Endometrium (tissue), 2 donors: ENCODE data around the gene SLC8A2.
"Not testable (repeated sequence)": the region's sequence is repeated elsewhere in the genome, so short reads cannot be mapped to it uniquely, and the experiment has no call there.

Experiments
- FAIRE-seq: peaks from 2 replicates; lab custom pipeline; 2012; peaks lifted over from hg19 to GRCh38; lab: Jason Lieb, UNC
- donor health status: control.
- donor health status: control.

The SLC8A2 gene

DNA sequence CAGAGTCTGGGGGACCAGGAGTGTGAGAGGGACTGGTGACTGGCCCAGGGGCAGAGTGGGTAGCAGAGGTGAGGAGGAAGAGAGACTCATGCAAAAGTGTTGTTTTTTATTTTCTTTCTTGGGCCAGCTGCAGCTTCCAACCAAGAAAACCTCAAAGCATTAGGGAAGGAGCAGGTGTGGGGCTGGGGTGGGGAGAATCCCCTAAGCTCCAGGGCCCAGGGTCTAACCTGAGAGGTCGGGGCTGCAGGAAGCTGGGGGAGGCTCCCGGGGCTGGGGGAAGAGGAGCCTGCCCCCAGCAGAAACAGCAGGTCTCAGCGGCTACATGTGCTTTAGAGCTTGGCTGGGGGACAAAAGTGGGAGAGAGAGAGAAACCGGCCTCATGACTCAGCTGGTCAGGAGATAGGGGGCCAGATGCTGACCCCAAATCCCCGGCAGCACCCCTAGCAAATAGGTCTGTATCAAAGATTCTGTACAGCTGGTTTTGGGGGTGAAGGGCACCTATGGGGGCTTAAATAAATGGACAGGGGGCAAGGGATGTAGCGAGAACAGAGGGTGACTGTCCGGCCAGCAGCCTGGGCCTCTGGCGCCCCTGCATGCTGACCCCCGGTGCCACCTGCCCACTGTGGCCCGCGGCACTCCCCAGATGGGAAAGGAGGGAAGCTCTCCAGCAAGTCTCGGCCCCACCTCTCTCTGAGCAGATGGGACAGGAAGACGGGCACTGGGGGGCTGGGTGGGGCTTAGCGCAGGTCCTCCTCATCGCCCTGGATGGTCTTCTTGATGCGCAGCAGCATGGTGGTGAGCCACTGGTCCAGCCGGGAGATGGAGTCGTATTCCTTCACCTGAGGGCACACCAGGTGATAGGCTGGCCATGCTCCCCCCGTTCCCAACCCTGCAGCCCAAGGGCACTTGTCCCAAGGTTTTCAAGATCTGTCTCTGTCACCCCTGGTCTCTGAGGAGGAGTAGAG, 16.1 kb upstream of the SLC8A2 start:
- FAIRE-seq = no peak

DNA sequence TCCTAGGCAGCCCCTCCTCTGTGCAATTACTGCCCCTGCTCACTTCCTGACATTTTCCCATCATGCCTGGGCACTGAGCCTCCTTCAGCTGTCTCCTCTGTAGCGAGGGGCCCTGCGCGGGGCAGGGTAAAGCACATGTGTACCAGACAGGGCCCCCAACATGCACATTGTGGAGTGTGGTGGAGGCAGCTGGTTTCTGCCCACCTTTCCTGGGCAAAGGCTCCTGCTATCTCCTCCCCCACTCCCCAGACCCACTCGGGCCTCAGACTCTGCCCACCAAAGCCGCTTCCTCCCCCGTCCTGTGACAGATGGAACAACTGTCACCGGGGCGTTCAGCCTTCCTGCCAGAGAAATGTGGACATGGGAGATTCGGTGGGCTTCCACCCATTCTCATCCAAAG, 15.2 kb upstream of the SLC8A2 start:
- no peak for FAIRE-seq

DNA sequence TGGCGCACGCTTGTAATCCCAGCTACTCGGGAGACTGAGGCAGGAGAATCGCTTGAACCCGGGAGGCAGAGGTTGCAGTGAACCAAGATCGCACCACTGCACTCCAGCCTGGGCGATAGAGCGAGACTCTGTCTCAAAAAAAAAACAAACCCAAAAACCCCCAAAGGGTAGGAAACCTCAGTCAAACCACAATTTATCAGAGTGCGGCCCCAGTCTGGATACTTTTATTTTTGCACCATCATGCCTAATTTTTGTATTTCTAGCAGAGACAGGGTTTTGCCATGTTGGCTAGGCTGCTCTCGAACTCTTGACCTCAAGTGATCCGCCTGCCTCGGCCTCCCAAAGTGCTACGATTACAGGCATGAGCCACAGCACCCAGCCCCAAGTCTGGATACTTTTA, 14.5 kb upstream of the SLC8A2 start:
- FAIRE-seq = not testable (repeated sequence)

DNA sequence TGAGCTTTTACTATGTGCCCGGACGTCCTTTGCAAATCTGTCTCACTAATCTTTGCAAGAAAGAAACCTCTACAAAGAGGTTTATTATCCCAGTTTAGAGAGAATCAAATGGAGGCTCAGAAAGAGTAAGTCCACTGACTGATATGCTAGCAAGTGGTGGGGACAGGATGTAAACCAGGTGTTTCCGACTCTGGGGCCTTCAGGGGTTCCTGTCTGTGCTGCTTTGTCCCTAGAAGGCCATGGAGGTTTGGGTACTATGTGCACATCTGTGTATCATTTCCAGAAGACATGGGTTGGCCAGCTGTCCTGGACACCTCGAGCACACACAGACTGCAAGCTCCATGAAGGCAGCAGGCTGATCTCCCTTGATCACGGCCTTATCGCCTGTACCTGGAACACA, 13.5 kb upstream of the SLC8A2 start:
- FAIRE-seq = no peak

DNA sequence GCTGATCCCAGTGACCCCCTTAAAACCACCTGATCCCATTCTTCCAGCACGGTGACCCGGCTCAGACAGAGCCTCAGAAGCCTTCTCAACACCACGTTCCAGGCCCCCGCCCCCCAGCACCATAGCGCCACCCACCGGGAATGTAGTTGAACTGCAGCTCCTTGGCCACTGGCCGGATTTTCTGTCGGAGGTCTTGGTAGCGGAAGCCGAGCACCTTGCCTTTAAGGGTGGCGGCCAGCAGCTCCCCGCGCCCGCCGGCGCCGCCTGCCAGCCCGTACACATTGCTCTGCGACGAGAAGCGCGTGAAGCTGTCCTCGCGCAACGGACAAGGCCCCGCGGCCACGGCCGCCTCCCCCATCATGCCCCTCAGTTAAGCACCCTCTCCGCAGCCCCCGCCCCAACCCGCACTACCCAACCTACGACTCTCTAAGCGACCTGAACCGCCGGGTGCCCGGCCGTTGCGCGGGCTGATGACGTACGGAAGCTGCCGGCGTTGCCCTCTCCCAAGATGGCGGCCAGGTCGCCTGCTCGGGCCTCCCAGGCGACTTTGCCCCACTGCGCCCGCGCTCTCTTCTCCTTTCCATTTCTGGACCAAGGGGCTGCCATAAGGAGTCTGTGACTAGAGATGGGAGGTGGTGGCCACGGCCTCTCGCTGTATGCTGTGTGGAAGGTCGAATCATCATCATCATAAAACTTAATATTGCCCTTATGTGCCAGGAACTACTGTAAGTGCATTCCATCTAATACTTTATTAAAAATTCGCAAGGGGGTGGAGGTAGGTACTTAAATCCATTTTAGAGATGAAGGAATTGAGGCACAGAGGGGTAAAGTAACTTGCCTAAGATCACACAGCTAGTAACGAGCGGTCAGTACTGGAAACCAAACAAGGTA, 12.4 kb upstream of the SLC8A2 start, which contains the start of gene KPTN:
Gene KPTN, minus strand, starts transcription at position 420 of the 891 bp plus-strand sequence. Its CDS starts 59 bp downstream, at position 361.
- FAIRE-seq = no peak

DNA sequence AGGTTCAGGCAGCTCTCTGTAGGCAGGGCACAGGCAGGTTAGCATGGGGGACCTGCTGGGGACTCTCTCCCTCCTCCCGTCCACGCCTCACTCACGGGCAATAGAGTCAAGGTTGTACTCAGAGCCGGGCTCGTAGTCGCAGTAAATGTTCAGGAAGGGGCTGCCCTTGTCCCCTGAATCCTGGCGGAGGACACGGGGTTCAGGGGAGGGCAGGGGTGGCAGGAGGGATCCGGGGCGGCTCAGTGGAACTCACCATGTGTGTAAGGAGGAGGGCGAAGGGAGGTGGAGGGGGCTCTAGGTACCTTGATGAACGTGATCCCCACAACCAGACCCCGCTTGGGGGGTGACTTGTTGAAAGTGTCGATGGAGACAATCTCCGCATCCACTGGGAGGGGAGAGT, 11.5 kb upstream of the SLC8A2 start:
- no peak for FAIRE-seq

DNA sequence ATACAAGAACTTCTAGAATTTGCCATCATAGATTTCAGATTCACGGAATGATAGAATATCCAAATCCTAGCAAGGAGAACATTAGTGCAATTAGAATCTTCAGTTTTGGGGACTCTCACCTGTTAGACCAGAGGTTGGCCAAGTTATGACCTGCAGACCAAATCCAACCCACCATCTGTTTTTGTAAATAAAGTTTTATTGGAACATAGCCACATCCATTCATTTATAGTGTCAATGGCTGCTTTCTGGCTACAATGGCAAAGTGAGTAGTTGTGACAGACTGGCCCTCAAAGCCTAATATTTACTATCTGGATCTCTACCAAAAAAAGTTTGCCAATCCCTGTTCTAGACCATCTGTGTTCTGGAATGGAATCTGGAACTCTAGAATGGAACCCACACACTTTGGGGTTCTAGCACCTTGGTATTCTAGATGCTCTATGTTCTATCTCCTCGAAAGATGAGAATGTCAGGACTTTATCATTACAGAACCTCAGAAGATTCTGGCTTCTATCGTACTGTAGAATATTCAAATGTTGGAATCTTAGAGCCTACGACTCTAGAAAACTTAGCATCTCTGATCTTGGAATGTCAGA, 9.9 kb upstream of the SLC8A2 start:
- FAIRE-seq = no peak

DNA sequence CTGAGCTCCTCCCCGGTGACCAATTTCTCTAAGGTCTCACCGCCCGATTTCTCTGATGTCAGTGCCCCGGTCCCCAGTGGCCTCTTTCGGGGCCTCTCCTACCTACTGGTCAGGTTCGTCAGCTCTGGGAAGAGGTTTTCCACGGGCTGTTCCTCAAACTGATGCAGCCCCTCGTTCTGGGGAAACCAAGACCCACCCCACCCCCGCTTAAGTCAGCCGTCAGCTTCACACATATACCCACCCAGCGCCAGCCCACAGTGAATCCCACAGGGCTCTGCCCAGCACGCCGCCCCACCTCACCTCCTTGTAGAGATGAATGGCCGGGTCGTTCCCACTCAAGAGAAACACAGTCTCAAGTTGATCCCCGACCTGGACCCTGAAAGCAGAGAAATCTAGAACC, 9.0 kb upstream of the SLC8A2 start:
- FAIRE-seq = no peak

DNA sequence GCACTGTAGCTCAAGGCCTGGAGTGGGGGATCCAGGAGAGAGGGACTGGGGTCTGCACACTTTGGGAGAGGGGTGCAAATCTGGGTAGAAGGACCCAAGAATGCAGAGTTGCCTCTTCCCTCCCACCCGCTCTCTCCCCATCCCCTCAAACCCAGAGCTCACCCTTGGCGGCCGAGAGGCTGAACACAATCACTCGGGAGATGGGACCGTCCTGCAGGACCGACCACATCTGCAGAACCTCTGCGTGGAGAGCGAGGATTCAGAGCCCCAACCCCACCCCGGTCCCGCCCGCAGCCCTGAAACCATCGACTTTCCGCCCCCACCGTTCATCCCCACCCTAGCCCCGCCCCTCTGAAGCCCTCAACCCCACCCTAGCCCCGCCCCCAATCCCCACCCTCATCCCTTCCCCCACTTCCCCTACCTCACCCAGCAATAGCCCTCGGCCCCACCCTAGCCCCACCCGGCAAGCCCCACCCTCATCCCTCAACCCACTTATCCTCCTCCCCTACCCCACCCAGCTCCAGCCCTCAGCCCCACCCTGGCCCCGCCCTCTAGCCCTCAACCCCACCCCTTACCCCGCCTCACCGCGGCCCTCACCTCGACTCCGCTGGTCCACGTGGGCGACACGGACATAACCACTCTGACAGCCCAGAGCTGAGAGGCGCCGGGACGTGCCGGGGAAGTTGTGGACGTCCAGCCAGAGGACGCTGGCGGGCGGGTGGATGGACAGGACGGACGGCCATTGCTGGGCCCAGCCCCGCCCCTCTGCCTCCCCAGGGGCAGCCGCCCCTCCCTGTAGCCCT, 8.2 kb upstream of the SLC8A2 start:
- no peak for FAIRE-seq

DNA sequence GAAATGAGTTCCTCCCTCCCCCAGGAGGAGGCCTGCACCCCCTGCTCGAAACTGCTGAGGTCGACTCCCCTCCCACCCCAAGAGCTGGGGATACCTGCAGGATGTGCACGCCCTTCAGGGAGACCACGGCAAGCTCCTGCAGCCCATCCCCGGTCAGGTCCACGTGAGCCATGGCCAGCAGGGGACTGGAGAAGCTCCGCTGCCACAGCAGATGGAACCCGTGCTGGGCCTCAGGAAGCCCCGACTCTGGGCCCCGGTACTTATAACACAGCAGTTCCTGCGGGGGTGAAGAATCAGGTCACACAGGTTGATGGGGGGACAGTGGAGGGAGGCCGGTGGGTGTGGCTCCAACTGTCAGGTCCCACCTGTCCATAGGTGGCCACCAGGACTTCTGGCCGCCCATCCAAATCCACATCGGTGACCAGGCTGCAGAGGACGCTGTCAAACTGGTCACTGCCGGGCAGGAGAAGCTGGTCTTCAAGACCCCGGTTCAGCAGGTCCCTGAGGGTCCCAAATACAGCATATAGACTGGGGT, 4.8 kb upstream of the SLC8A2 start:
- no peak for FAIRE-seq

DNA sequence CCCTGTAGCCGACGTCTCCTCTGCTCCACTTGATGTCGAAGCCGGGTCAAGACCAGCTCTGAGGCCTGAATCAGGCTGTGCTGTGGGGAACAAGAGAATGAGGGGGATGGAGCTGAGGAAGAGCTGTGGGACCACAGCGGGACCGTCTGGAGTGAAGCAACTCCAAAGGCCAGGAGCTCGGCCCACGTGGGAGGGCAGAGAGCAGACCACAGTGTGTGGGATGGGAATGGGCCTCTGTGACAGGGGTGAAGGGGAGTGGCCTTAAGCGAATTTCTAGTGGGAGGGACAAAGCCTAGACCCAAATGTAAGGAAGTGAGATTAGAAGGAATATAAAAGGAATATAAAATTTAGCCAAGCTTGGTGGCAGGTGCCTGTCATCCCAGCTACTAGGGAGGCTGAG, 3.8 kb upstream of the SLC8A2 start:
- no peak for FAIRE-seq

DNA sequence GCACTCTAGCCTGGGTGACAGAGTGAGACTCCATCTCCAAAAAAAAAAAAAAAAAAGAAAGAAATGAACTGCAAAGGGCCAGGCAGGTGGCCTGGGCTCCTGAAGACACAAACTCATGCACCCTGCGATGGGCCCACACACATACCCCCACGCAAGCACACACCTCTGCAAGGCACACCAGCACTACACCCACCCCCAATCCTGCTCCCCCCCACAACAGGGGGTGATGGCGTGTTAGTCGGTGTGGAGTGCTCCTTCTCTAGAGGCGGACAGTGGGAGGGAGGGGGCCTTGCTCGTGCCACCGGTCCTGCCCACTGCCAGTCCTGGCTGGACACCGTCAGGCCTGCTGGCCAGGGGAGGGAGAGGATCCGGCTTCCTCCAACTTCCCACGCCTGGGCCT, 1.6 kb upstream of the SLC8A2 start:
- no peak for FAIRE-seq

DNA sequence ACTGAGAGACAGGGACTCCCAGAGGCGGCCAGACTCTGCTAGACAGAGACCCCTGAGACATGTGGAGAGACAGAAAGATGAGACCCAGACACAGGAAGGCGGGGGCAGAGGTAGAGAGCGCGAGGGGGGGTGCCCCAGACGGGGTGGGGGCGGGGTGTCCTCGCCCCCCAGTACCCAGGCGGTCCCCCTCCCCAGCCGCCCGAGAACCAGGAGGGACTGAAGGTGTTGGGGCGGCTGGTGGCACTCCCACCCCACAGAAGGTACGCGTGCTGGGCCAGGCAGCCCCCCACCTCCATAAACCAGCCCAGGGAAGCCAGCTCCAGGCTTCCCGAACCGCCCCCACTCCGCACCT, 336 bp downstream of the SLC8A2 start:
- no peak for FAIRE-seq

DNA sequence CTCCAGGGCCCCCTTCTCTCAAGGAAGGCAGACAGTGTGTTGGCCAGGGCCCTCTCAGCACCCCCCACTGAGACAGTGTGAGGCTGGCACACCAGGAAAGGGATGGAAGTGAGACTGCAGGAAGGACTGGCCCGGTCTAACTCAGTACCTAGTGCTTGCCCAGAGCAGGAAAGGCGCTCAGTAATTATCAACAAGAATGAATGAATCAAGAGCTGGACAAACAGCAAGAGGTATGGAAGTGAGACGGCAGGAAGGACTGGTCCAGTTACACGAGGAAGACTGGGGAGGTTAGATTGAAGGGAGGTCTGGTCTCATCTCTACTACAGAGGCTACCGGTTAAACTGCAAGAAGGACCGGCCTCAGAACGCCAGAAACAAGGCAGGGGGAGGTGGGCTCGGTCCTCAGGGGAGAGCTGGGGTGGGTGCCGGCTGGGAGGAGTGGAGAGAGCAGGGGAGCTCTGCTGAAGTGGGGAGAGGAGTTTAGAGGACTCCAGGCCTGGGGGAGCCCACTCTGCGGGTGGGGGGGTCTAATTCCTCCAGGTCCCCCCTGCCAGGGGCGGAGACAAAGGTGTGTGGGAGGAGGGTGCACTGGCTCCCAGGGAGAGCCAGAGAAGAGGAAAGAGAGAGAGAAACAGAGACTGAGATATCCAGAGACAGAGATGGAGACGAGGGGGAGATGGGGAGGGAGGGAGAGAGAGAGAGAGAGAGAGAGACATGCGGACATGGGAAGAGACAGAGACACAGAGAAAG, 1.1 kb downstream of the SLC8A2 start:
- FAIRE-seq = no peak

DNA sequence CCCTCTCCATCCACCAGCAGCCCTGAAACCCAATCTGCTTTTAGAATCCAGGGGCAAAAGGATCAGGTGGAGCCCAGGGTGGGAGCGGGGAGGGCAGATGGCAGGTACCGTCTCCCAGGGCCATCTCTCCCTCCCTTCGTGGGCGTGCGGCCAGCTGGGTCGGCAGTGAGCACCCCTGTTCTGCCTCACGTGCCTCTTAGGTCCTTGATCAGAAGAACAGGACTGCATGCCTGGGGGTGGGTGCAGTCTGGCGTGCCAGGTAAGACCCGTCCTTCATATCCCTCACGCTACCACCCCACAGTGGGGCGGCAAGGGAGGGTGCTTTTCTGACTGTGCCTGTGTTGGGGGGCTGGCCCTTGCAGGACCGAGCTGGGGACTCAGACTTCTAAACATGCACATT, 2.0 kb downstream of the SLC8A2 start:
- FAIRE-seq = no peak

DNA sequence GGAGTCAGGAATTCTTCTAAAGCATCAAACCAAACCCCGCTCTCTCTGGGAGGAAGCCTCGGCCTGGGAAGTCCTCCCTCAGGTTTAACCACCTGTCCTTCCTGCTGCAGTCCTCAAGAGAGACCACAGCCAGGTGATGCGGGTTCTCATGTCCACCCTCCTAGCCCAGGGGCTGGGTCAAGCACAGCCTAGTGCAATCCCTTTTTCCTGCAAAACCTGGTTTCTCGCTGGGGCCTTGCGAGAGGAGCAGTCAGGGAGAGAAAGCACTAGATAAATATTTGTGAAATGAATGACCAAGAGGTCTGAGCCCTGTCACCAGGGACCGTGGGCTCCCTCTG, 2.4 kb downstream of the SLC8A2 start:
- FAIRE-seq = no peak

DNA sequence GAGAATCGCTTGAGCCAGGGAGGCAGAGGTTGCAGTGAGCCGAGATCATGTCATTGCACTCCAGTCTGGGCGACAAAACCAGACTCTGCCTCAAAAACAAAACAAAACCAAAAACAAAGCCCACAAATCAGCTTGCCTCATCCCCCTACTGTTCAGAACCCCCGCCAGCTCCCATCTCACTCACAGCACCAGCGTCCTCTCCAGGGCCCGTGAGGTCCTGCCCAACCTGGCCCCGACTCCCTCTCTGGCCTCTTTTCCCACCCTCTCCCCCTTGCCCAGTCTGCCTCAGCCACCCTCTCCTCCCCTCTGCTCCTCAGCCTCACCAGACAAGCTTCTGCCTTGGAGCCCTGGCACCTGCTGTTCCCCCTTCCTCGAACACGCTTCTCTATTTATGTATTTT, 3.8 kb downstream of the SLC8A2 start:
- FAIRE-seq = no peak

DNA sequence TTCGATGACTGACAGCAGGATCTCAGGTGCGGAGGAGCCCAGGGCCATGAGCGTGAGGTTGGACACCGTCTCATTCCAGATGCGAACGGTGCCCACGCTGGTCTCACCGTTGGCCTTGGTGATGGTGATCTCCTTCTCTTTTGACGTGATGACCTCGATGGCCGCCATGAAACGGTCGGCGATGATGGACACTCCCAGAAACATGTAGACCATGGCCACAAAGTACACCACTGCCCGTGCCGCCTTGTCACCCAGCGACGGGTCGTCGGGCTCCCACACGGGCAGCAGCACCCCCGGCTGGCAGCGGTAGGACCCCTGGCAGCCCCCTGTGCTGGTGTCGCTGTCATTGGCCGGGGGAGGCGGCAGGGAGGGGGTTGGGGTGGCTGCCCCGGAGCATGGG, 5.7 kb downstream of the SLC8A2 start:
- no peak for FAIRE-seq

DNA sequence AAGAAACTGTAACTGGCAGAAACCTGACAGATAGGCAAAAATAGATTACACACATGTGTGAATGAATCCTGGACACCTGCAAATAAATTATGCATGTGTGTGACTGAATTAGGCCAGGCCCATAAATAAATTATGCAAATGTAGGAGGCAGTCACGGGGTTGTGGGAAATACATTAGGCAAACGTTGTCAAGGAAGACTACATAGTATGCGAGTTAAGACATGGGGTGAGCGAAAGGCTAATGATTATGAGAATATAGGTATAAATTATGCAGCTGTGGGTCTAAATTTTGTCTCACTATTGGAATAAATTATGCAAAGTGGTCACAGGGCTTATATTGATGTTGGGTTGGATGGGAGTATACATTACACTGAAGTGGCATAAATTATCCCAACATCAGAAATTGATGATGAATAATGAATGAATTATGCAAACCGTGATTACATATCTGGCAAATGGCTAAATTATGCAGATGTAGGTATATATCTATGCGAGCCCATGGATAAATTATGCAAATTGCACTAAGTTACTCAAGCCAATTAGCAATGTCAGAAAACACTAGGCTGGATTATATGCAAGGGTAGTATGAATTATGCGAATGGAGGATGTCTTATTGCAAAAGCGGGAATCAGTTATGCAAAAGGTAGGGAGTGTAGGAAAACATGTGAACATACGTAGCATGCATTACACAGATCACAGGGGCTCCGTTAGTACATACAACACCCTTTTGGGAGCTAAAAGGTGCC, 6.8 kb downstream of the SLC8A2 start:
- no peak for FAIRE-seq

DNA sequence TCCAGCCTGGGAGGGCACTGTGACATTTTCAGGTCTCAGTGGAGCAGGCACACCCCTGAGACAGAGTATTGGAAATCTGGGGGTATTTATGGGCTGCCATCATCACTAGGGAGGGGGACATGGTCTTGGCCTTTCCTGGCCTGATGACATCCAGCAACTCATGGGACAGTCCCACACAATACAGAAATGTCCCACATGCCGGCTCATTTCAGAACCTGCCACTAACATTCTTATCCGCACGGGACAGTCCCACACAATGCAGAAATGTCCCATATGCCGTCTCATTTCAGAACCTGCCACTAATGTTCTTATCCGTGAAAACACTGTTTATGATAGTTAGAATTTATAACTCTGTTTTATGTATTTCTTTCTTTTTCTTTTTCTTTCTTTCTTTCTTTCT, 9.8 kb downstream of the SLC8A2 start:
- FAIRE-seq = no peak
